HL-60/S4 treated with phorbol 12-myristate 13-acetate at 8.2 ng/mL for 4 days and 3 days (cell line): ENCODE measurements around the gene CAPN10.

Source experiments
- in situ Hi-C: fragments of 300-500 bp; cut with MboI; formaldehyde crosslinking; loops from 2 replicates; pipeline ENCODE4 v1.15.0; 2022; ENCODE audit warnings: low sequenced_read_pairs

Gene CAPN10

GRCh38 chr2:240574386-240575100 is 12.0 kb upstream of the CAPN10 start:
- in situ Hi-C loops, result no loop called here

GRCh38 chr2:240575101-240575965 is 11.2 kb upstream of the CAPN10 start:
- in situ Hi-C loops, result no loop called here

GRCh38 chr2:240576036-240576435 is 10.5 kb upstream of the CAPN10 start:
- in situ Hi-C loops, result no loop called here

GRCh38 chr2:240576436-240577205 is 9.9 kb upstream of the CAPN10 start:
- in situ Hi-C loops, result no loop called here

- in situ Hi-C loops, result no loop called here
Observed at GRCh38 chr2:240577281-240578109, 9.0 kb upstream of the CAPN10 start.

- in situ Hi-C loops, result no loop called here
Observed at GRCh38 chr2:240578110-240578450, 8.5 kb upstream of the CAPN10 start.

GRCh38 chr2:240578488-240578887 is 8.0 kb upstream of the CAPN10 start:
- in situ Hi-C loops, result no loop called here

GRCh38 chr2:240579071-240579762 is 7.3 kb upstream of the CAPN10 start:
- in situ Hi-C loops, result no loop called here

GRCh38 chr2:240579771-240580614 is 6.5 kb upstream of the CAPN10 start:
- in situ Hi-C loops, result no loop called here

GRCh38 chr2:240581811-240582210 is 4.7 kb upstream of the CAPN10 start:
- in situ Hi-C loops, result no loop called here

- in situ Hi-C loops, result no loop called here
Observed at GRCh38 chr2:240582781-240583180, 3.8 kb upstream of the CAPN10 start.

- in situ Hi-C loops, result no loop called here
Observed at GRCh38 chr2:240583774-240584173, 2.8 kb upstream of the CAPN10 start.

- in situ Hi-C loops, result no loop called here
Observed at GRCh38 chr2:240584486-240585031, 2.0 kb upstream of the CAPN10 start.

GRCh38 chr2:240585101-240585500 is 1.4 kb upstream of the CAPN10 start:
- in situ Hi-C loops, result no loop called here

GRCh38 chr2:240585681-240586197 is 795 bp upstream of the CAPN10 start:
- in situ Hi-C loops, result no loop called here

GRCh38 chr2:240586919-240587800 is 626 bp downstream of the CAPN10 start:
- in situ Hi-C loops, result no loop called here

GRCh38 chr2:240588006-240588655 is 1.6 kb downstream of the CAPN10 start:
- in situ Hi-C loops, result no loop called here
